ENCODE results near the gene RAC3. TPM values are rescaled to one million over a fixed set of nuclear protein-coding genes. Genes with fewer than 3 reads are reported as not detected.

RAC3 gene
- total and polyA plus RNA-seq, 4 donors: 0.63 to 6.3 (median 3.3) TPM

DNA sequence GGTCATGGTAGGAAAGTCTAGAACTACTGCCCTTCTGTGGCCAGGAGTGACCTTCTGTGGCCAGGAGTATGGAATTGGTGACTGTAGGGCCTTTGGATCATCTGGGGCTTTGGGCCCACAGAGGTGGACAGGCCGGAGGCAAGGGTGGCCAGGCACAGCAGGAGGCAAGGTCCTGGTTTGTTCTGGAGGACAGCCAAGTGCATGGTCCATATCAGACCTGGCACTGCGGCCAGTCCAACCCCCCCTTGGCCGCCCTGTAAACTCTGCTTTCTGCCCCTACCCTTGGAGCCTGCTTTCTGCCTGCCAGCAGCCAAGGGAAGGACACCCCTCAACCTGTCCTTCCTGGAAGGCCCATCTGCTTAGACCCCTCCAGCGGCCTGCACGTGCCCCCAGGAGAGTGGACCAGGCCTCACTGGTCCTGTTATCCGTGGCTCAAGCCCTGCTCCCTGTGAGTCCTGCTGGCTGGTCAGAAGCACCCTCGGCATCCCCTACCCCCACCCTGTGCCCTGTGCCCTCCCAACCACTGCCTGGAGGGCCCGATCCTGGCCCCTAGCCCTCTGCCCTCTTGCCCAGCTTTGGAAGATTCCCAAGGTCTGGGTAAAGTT, 8.3 kb downstream of the RAC3 start:
- Histone ChIP-seq H3K9ac (ENCODE audit: low read depth in 1 of 2, low read length in 2 of 2) (no peak overlapping the region), H3K4me1 (ENCODE audit: control insufficient read depth in 4 of 4, insufficient read depth in 4 of 4, low read length in 3 of 4) (peaks cover 16 to 56% (median 37%) of the 10 kb centered on the region in 4 donors), H3K27ac (ENCODE audit: low read depth in 1 of 2, low read length in 2 of 2) (peak overlapping the region; percentile 78 to 84), H3K4me3 (ENCODE audit: low read depth in 1 of 3, low read length in 3 of 3) (no peak overlapping the region), H3K9me3 (ENCODE audit: control insufficient read depth in 4 of 4, low read length in 3 of 4) (no peaks in the 10 kb centered on the region), H3K27me3 (ENCODE audit: control insufficient read depth in 4 of 4, insufficient read depth in 4 of 4, low read length in 3 of 4) (no peaks in the 10 kb centered on the region), H3K36me3 (ENCODE audit: control insufficient read depth in 4 of 4, insufficient read depth in 3 of 4, low read depth in 1 of 4, low read length in 3 of 4) (peaks cover 0 to 5% (median 1%) of the 10 kb centered on the region in 4 donors)
- no peak for DNase-seq (ENCODE audit: low spot score)
- TF ChIP-seq, protein P1, sequence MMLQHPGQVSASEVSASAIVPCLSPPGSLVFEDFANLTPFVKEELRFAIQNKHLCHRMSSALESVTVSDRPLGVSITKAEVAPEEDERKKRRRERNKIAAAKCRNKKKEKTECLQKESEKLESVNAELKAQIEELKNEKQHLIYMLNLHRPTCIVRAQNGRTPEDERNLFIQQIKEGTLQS (IDR thresholded peaks at IDR 0.05): peak; percentile 72
- peak; percentile 95 to 98 for TF ChIP-seq RXRA (IDR thresholded peaks at IDR 0.05)
- peak; percentile 82 for TF ChIP-seq YY1 (IDR thresholded peaks at IDR 0.05)
- TF ChIP-seq, protein P2, sequence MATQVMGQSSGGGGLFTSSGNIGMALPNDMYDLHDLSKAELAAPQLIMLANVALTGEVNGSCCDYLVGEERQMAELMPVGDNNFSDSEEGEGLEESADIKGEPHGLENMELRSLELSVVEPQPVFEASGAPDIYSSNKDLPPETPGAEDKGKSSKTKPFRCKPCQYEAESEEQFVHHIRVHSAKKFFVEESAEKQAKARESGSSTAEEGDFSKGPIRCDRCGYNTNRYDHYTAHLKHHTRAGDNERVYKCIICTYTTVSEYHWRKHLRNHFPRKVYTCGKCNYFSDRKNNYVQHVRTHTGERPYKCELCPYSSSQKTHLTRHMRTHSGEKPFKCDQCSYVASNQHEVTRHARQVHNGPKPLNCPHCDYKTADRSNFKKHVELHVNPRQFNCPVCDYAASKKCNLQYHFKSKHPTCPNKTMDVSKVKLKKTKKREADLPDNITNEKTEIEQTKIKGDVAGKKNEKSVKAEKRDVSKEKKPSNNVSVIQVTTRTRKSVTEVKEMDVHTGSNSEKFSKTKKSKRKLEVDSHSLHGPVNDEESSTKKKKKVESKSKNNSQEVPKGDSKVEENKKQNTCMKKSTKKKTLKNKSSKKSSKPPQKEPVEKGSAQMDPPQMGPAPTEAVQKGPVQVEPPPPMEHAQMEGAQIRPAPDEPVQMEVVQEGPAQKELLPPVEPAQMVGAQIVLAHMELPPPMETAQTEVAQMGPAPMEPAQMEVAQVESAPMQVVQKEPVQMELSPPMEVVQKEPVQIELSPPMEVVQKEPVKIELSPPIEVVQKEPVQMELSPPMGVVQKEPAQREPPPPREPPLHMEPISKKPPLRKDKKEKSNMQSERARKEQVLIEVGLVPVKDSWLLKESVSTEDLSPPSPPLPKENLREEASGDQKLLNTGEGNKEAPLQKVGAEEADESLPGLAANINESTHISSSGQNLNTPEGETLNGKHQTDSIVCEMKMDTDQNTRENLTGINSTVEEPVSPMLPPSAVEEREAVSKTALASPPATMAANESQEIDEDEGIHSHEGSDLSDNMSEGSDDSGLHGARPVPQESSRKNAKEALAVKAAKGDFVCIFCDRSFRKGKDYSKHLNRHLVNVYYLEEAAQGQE (IDR thresholded peaks at IDR 0.05): peak; percentile 78
- TF ChIP-seq NR2F2 (IDR thresholded peaks at IDR 0.05): no peak
- peak; percentile 85 for TF ChIP-seq HNF4G (IDR thresholded peaks at IDR 0.05)
- TF ChIP-seq JUND (IDR thresholded peaks at IDR 0.05): peak; percentile 96 to 99
- peak; percentile 85 for TF ChIP-seq FOXA1 (IDR thresholded peaks at IDR 0.05)
- TF ChIP-seq FOXA2 (IDR thresholded peaks at IDR 0.05): peak; percentile 57
- no peak for TF ChIP-seq TAF1 (conservative IDR thresholded peaks at IDR 0.05)
- TF ChIP-seq GABPA (IDR thresholded peaks at IDR 0.05 in 1 of 2, conservative IDR thresholded peaks at IDR 0.05 in 1 of 2): peak in 1 of 2 donors; percentile 66
- TF ChIP-seq RAD21 (IDR thresholded peaks at IDR 0.05): peak; percentile 1 to 22
- TF ChIP-seq, protein P3, sequence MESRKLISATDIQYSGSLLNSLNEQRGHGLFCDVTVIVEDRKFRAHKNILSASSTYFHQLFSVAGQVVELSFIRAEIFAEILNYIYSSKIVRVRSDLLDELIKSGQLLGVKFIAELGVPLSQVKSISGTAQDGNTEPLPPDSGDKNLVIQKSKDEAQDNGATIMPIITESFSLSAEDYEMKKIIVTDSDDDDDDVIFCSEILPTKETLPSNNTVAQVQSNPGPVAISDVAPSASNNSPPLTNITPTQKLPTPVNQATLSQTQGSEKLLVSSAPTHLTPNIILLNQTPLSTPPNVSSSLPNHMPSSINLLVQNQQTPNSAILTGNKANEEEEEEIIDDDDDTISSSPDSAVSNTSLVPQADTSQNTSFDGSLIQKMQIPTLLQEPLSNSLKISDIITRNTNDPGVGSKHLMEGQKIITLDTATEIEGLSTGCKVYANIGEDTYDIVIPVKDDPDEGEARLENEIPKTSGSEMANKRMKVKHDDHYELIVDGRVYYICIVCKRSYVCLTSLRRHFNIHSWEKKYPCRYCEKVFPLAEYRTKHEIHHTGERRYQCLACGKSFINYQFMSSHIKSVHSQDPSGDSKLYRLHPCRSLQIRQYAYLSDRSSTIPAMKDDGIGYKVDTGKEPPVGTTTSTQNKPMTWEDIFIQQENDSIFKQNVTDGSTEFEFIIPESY (IDR thresholded peaks at IDR 0.05): peak; percentile 82
- TF ChIP-seq, protein P4, sequence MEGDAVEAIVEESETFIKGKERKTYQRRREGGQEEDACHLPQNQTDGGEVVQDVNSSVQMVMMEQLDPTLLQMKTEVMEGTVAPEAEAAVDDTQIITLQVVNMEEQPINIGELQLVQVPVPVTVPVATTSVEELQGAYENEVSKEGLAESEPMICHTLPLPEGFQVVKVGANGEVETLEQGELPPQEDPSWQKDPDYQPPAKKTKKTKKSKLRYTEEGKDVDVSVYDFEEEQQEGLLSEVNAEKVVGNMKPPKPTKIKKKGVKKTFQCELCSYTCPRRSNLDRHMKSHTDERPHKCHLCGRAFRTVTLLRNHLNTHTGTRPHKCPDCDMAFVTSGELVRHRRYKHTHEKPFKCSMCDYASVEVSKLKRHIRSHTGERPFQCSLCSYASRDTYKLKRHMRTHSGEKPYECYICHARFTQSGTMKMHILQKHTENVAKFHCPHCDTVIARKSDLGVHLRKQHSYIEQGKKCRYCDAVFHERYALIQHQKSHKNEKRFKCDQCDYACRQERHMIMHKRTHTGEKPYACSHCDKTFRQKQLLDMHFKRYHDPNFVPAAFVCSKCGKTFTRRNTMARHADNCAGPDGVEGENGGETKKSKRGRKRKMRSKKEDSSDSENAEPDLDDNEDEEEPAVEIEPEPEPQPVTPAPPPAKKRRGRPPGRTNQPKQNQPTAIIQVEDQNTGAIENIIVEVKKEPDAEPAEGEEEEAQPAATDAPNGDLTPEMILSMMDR (IDR thresholded peaks at IDR 0.05; ENCODE audit: low read depth, low read length, missing input control): no peak
- TF ChIP-seq HNF4A (conservative IDR thresholded peaks at IDR 0.05): peak; percentile 95
- TF ChIP-seq, protein P5, sequence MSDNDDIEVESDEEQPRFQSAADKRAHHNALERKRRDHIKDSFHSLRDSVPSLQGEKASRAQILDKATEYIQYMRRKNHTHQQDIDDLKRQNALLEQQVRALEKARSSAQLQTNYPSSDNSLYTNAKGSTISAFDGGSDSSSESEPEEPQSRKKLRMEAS (IDR thresholded peaks at IDR 0.05): peak; percentile 90
- TF ChIP-seq EGR1 (IDR thresholded peaks at IDR 0.05; ENCODE audit: low read depth in 2 of 2): peak in 1 of 2 donors; percentile 94
- peak; percentile 96 for TF ChIP-seq SP1 (IDR thresholded peaks at IDR 0.05)
- WGBS: 43% methylated on average over 8 of the region's 8 CpGs

Measured in liver (tissue), 9 donors.